B cell (primary cell): Measurements from ENCODE around the gene NDUFA13. TPM values are rescaled to one million over a fixed set of nuclear protein-coding genes. Genes with fewer than 3 reads are reported as not detected.

Experiments
- ATAC-seq: fragments of 200-7000 bp; cut with Tn5 transposase; one replicate; pipeline ENCODE4 v1.10.0; 2021; ENCODE audit warnings: low read depth, mild to moderate bottlenecking, moderate number of reproducible peaks, moderate library complexity
- CTCF ChIA-PET: fragments of 350-600 bp; sonication (Branson Sonifier 250); formaldehyde crosslinking; loops from one replicate; lab custom pipeline; 2021; ENCODE audit warnings: antibody characterized with exemption, inconsistent platforms; lab: Charles Lee
- POLR2A ChIA-PET: fragments of 350-600 bp; sonication (Branson Sonifier 250); formaldehyde crosslinking; loops from one replicate; lab custom pipeline; 2021; ENCODE audit warnings: antibody characterized with exemption; lab: Charles Lee
- DNase-seq: peaks from one replicate; pipeline ENCODE4 v3.0.0; 2013
- H2AFZ ChIP-seq: 2 replicates; pipeline ENCODE4 v1.6.1; 2012; ENCODE audit warnings: mild to moderate bottlenecking, low read depth, low read length; ENCODE audit not compliant: insufficient read depth, poor library complexity, severe bottlenecking
- H3K27ac ChIP-seq, 2 donors: 1 replicate in 1 of 2; 2 replicates in 1 of 2; pipeline ENCODE4 v1.5.1; 2012 to 2013; ENCODE audit warnings: low read length in 2 of 2, mild to moderate bottlenecking in 2 of 2, moderate library complexity in 1 of 2
- H3K27me3 ChIP-seq, 4 experiments: fragments of 200-600 bp in 1 of 4; sonication (generic) in 1 of 4; replicated peaks in 1 of 4; 1 replicate in 2 of 4; 2 replicates in 2 of 4; pipeline versions ENCODE4 v1.6.1 to v1.7.0; 2013 to 2016; ENCODE audit warnings: low read length in 3 of 4, mild to moderate bottlenecking in 2 of 4, mixed read lengths in 1 of 4, moderate library complexity in 1 of 4; ENCODE audit not compliant: insufficient read depth in 4 of 4, control insufficient read depth in 3 of 4; ENCODE audit errors: control extremely low read depth in 1 of 4
- H3K36me3 ChIP-seq, 2 experiments: replicated peaks in 1 of 2; 1 replicate in 1 of 2; 2 replicates in 1 of 2; pipeline versions ENCODE4 v1.6.1 to v1.7.1; 2013; ENCODE audit warnings: low read length in 1 of 2; ENCODE audit not compliant: insufficient read depth in 2 of 2, control insufficient read depth in 1 of 2; ENCODE audit errors: control extremely low read depth in 1 of 2, extremely low read depth in 1 of 2
- H3K4me1 ChIP-seq, 2 donors: fragments of 200-600 bp in 1 of 2; sonication (generic) in 1 of 2; 1 replicate in 1 of 2; 2 replicates in 1 of 2; pipeline versions ENCODE4 v1.5.1 to v1.6.1; 2013 to 2017; ENCODE audit warnings: low read length in 2 of 2; ENCODE audit not compliant: control insufficient read depth in 2 of 2, insufficient read depth in 2 of 2
- H3K4me2 ChIP-seq: replicated peaks from 2 replicates; pipeline ENCODE3; 2012; ENCODE audit warnings: mild to moderate bottlenecking, low read depth, low read length; ENCODE audit not compliant: poor library complexity, severe bottlenecking
- H3K4me3 ChIP-seq, 5 experiments: fragments of 200-600 bp in 1 of 5; sonication (generic) in 1 of 5; 1 replicate in 3 of 5; 2 replicates in 2 of 5; pipeline versions ENCODE4 v1.5.1 to v1.7.0; 2011 to 2016; ENCODE audit warnings: low read length in 4 of 5, mild to moderate bottlenecking in 4 of 5, low read depth in 2 of 5, control low read depth in 1 of 5, moderate library complexity in 1 of 5; ENCODE audit not compliant: insufficient read depth in 1 of 5; ENCODE audit errors: control extremely low read depth in 1 of 5, extremely low read depth in 1 of 5
- H3K79me2 ChIP-seq: fragments of 200-600 bp; sonication (generic); one replicate; pipeline ENCODE4 v1.6.0; 2016; ENCODE audit warnings: low read length; ENCODE audit not compliant: control insufficient read depth, insufficient read depth
- H3K9ac ChIP-seq: fragments of 200-600 bp; sonication (generic); 2 replicates; pipeline ENCODE4 v1.6.1; 2017; ENCODE audit warnings: mild to moderate bottlenecking, low read length, moderate library complexity
- H3K9me3 ChIP-seq, 3 donors: one replicate each; pipeline versions ENCODE4 v1.6.1 to v1.7.1; 2013; ENCODE audit warnings: low read length in 2 of 3; ENCODE audit not compliant: control insufficient read depth in 2 of 3, insufficient read depth in 1 of 3; ENCODE audit errors: control extremely low read depth in 1 of 3
- H4K20me1 ChIP-seq: 2 replicates; pipeline ENCODE4 v1.6.0; 2012; ENCODE audit warnings: mild to moderate bottlenecking, low read length; ENCODE audit not compliant: insufficient read depth, control insufficient read depth, poor library complexity, severe bottlenecking
- H3K27ac Mint-ChIP-seq: one replicate; pipeline ENCODE4 v1.8.0; 2021; ENCODE audit warnings: mixed read lengths
- H3K27me3 Mint-ChIP-seq: one replicate; pipeline ENCODE4 v1.8.0; 2021; ENCODE audit warnings: mixed read lengths
- H3K4me1 Mint-ChIP-seq: one replicate; pipeline ENCODE4 v1.8.0; 2021; ENCODE audit warnings: mixed read lengths
- H3K4me3 Mint-ChIP-seq: one replicate; pipeline ENCODE4 v1.8.0; 2021; ENCODE audit warnings: mixed read lengths
- H3K9me3 Mint-ChIP-seq: one replicate; pipeline ENCODE4 v1.8.0; 2022; ENCODE audit warnings: mixed read lengths; ENCODE audit not compliant: insufficient read depth
- CTCF ChIP-seq: fragments of 200-600 bp; IDR thresholded peaks from one replicate; pipeline ENCODE4 v1.8.0; 2022; ENCODE audit warnings: antibody characterized with exemption, mild to moderate bottlenecking
- EZH2 ChIP-seq: IDR thresholded peaks from 2 replicates; pipeline ENCODE4 v1.6.1; 2012; ENCODE audit warnings: borderline replicate concordance, low read depth, mild to moderate bottlenecking, moderate library complexity, low read length; ENCODE audit not compliant: insufficient read depth, poor library complexity, severe bottlenecking
- WGBS: methylation state at CpG from one replicate; pipeline ENCODE4 v1.1.5; 2013; ENCODE audit warnings: missing lambda C conversion rate; ENCODE audit not compliant: insufficient coverage; 5-methylcytosine and 5-hydroxymethylcytosine counted together
- intact Hi-C: fragments of 100-400 bp; cut with micrococcal nuclease; formaldehyde crosslinking; loops from one replicate; pipeline ENCODE4 v1.10.0; 2022
- polyA plus RNA-seq: library from polyadenylated mRNA; depleted of rRNA; stranded (reverse); fragments of >200 nt; gene quantifications from 2 replicates; pipeline ENCODE4 v1.2.3, GENCODE V29; 2012
- total RNA-seq, 2 donors: library from RNA; stranded (reverse); fragments of 120-200 nt in 1 of 2; gene quantifications; 1 replicate in 1 of 2; 2 replicates in 1 of 2; pipeline versions ENCODE4 v1.2.3 to v1.2.4, GENCODE V29; 2013 to 2022

NDUFA13 gene
- total and polyA plus RNA-seq, 2 donors (not counting 1 experiment from before 2014, with no cell fraction given): 188 to 195 TPM

- no peak for ATAC-seq
- Mint-ChIP-seq H3K9me3 (no peaks in the 10 kb centered on the region), H3K4me3 (no peak overlapping the region), H3K27me3 (peaks cover 11% of the 10 kb centered on the region), H3K27ac (no peak overlapping the region), H3K4me1 (peaks cover 18% of the 10 kb centered on the region)
- ChIA-PET CTCF (interaction anchor here (7.5 kb wide), 1 partner anchor 424 kb away, joined by 88 read pairs; no protein-coding TSS in a partner anchor), POLR2A (interaction anchor here (0.6 kb wide), 1 partner anchor 132 kb away, joined by 4 read pairs; no protein-coding TSS in a partner anchor)
- no peak overlapping the region for H3K4me2 ChIP-seq
- DNase-seq: no peak
- no peak overlapping the region for H3K9ac ChIP-seq
- peaks cover 0 to 16% (median 0%) of the 10 kb centered on the region in 3 donors for H3K9me3 ChIP-seq
- intact Hi-C loops: no loop called here
- H3K79me2 ChIP-seq: no peaks in the 10 kb centered on the region
- WGBS: 95% methylated on average over 22 of the region's 27 CpGs
- peaks cover 0 to 3% of the 10 kb centered on the region in 2 experiments for H3K36me3 ChIP-seq
- H3K27ac ChIP-seq: no peak overlapping the region
- peaks cover 21 to 26% of the 10 kb centered on the region in 2 donors for H3K4me1 ChIP-seq
- H4K20me1 ChIP-seq: no peaks in the 10 kb centered on the region
- no peak overlapping the region for H3K4me3 ChIP-seq
- no peak for TF ChIP-seq CTCF
- no peak for TF ChIP-seq EZH2
- no peak overlapping the region for H2AFZ ChIP-seq
- H3K27me3 ChIP-seq: peaks cover 0 to 23% (median 10%) of the 10 kb centered on the region in 4 experiments
Observed at GRCh38 chr19:19534556-19535265, 18.7 kb downstream of the NDUFA13 start.
